A172 (cell line): Measurements from ENCODE around the gene KCNMB3. TPM values are rescaled to one million over a fixed set of nuclear protein-coding genes. Genes with fewer than 3 reads are reported as not detected.

Experiments
- DNase-seq: peaks from one replicate; pipeline ENCODE4 v3.0.0-alpha.2; 2015; ENCODE audit warnings: low spot score
- total RNA-seq: library from RNA; depleted of rRNA; stranded (reverse); fragments of >200 nt; shearing (Covaris generic); gene quantifications from 2 replicates; pipeline ENCODE4 v1.2.3, GENCODE V29; 2014; rRNA removed

The KCNMB3 gene
- total RNA-seq, 1 experiment from 2014 or later = 2.4 TPM

DNA sequence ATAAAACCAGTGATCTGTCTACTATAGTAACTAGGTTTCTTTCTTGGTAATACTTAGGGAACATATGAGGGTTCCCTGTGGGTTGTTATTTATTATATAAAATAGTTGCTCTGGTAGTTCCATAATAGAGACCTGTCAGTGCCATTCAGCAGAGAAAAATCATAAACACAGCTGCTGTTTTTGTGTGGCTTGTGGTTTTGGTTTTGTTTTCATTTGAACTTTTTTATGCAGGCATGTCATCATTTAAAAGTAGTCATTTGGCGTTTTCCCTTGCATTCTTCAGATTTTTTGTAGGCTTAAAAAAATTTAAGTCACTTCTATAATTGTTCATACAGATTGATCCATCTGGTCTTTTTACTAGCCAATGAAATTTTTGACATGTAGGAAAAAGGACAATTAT, 54.8 kb downstream of the KCNMB3 start:
- DNase-seq = peak; percentile 71

DNA sequence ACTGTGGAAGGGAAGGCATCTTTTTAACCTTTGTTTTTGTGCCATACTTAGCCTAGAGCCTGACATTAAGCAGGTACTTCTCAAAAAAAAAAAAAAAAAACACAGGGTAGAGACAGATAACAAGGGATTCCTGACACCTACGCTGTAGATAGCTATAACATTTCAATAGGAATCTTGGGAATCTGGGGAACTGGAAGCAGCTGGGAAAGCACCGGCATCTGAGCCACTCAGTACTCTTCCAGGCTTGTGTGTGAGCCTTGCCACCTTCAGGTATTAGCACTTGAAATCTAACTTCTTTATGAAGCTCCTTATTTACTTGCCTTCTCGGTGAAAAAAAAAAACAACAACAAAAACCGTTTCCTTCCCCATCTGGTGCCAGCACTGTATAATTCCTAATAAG, 56.0 kb downstream of the KCNMB3 start:
- DNase-seq = no peak

Other genes with a start within 250 kb of the KCNMB3 start
- gene ZMAT3, start 179.3 kb downstream of the KCNMB3 start, total RNA-seq = 10.5 and 13.3 TPM in 2 replicates
- gene PIK3CA, start 102.8 kb downstream of the KCNMB3 start, total RNA-seq = 18.9 and 23.1 TPM in 2 replicates
- gene ZNF639, start 71.9 kb upstream of the KCNMB3 start, total RNA-seq = 122 and 145 TPM in 2 replicates
- gene MFN1, start 96.6 kb upstream of the KCNMB3 start, total RNA-seq = 78.9 and 83.2 TPM in 2 replicates
- gene GNB4, start 200.4 kb upstream of the KCNMB3 start, total RNA-seq = 73.3 and 92.5 TPM in 2 replicates